DOHH2 (cell line): ENCODE results near the gene HIPK2.

ENCODE experiments used
- H3F3A ChIP-seq: fragments of 200-600 bp; sonication (generic), shearing (Covaris generic); 2 replicates; pipeline ENCODE4 v1.6.0; 2016; ENCODE audit warnings: antibody characterized with exemption, mild to moderate bottlenecking; ENCODE audit not compliant: control insufficient read depth, insufficient read depth
- H3K27ac ChIP-seq: fragments of 200-600 bp; sonication (generic); 2 replicates; pipeline ENCODE4 v1.5.1; 2014; ENCODE audit warnings: low read depth, mild to moderate bottlenecking, low read length, moderate library complexity
- H3K27me3 ChIP-seq: fragments of 200-600 bp; sonication (generic); 2 replicates; pipeline ENCODE4 v1.6.1; 2014; ENCODE audit warnings: mild to moderate bottlenecking, low read length, mixed read lengths; ENCODE audit not compliant: control insufficient read depth
- H3K36me3 ChIP-seq: fragments of 200-600 bp; sonication (generic); 2 replicates; pipeline ENCODE4 v1.6.1; 2014; ENCODE audit warnings: mild to moderate bottlenecking, low read length, moderate library complexity, mixed read lengths; ENCODE audit not compliant: control insufficient read depth
- H3K4me1 ChIP-seq: fragments of 200-600 bp; sonication (generic); 2 replicates; pipeline ENCODE4 v1.6.1; 2014; ENCODE audit warnings: mild to moderate bottlenecking, low read length, mixed read lengths; ENCODE audit not compliant: control insufficient read depth
- H3K4me2 ChIP-seq: fragments of 200-600 bp; sonication (generic); 2 replicates; pipeline ENCODE4 v1.6.0; 2014; ENCODE audit warnings: mild to moderate bottlenecking, low read length, moderate library complexity
- H3K4me3 ChIP-seq: fragments of 200-600 bp; sonication (generic); 2 replicates; pipeline ENCODE4 v1.5.1; 2014; ENCODE audit warnings: mild to moderate bottlenecking, low read length, mixed read lengths
- H3K79me2 ChIP-seq: fragments of 200-600 bp; sonication (generic); 2 replicates; pipeline ENCODE4 v1.6.1; 2014; ENCODE audit warnings: mild to moderate bottlenecking, low read length, mixed read lengths; ENCODE audit not compliant: control insufficient read depth
- H3K9me2 ChIP-seq: fragments of 200-600 bp; sonication (generic); replicated peaks from 2 replicates; pipeline ENCODE4 v1.6.1; 2014; ENCODE audit warnings: mild to moderate bottlenecking, low read length, mixed read lengths; ENCODE audit not compliant: control insufficient read depth
- H3K9me3 ChIP-seq: fragments of 200-600 bp; sonication (generic); 2 replicates; pipeline ENCODE4 v1.6.1; 2014; ENCODE audit warnings: antibody characterized with exemption, low read length, mixed read lengths; ENCODE audit not compliant: control insufficient read depth, insufficient read depth
- H4K20me1 ChIP-seq: fragments of 200-600 bp; sonication (generic); 2 replicates; pipeline ENCODE4 v1.6.0; 2014; ENCODE audit warnings: low read depth, mild to moderate bottlenecking, antibody characterized with exemption, low read length, moderate library complexity; ENCODE audit not compliant: control insufficient read depth, insufficient read depth
- CTCF ChIP-seq: fragments of 200-600 bp; sonication (generic); IDR thresholded peaks from one replicate; pipeline ENCODE4 v1.5.1; 2014; ENCODE audit warnings: antibody characterized with exemption, mild to moderate bottlenecking, low read depth, low read length; ENCODE audit not compliant: poor library complexity, severe bottlenecking
- EZH2phosphoT487 ChIP-seq: fragments of 200-600 bp; sonication (generic); IDR thresholded peaks from 2 replicates; pipeline ENCODE4 v1.6.1; 2017; ENCODE audit warnings: borderline replicate concordance, mild to moderate bottlenecking, antibody characterized with exemption, low read length, moderate library complexity, mixed read lengths

Gene HIPK2

GRCh38 chr7:139651914-139652313, 125.9 kb downstream of the HIPK2 start:
- H3K9me3 ChIP-seq = no peaks in the 10 kb centered on the region
- H3K36me3 ChIP-seq = no peaks in the 10 kb centered on the region
- peaks cover 39% of the 10 kb centered on the region for H3K27me3 ChIP-seq
- TF ChIP-seq EZH2phosphoT487 = no peak
- TF ChIP-seq CTCF = no peak
- H3K27ac ChIP-seq = no peak overlapping the region
- no peaks in the 10 kb centered on the region for H3K79me2 ChIP-seq
- H3K4me1 ChIP-seq = no peaks in the 10 kb centered on the region
- no peaks in the 10 kb centered on the region for H4K20me1 ChIP-seq
- no peak overlapping the region for H3K4me3 ChIP-seq
- H3F3A ChIP-seq = no peaks in the 10 kb centered on the region
- H3K9me2 ChIP-seq = no peaks in the 10 kb centered on the region
- no peak overlapping the region for H3K4me2 ChIP-seq

GRCh38 chr7:139651308-139651707, 126.5 kb downstream of the HIPK2 start:
- H3K9me3 ChIP-seq = no peaks in the 10 kb centered on the region
- no peaks in the 10 kb centered on the region for H3K9me2 ChIP-seq
- no peaks in the 10 kb centered on the region for H3F3A ChIP-seq
- H3K27ac ChIP-seq = no peak overlapping the region
- H3K36me3 ChIP-seq = no peaks in the 10 kb centered on the region
- H4K20me1 ChIP-seq = no peaks in the 10 kb centered on the region
- H3K4me2 ChIP-seq = no peak overlapping the region
- no peak overlapping the region for H3K4me3 ChIP-seq
- H3K27me3 ChIP-seq = peaks cover 42% of the 10 kb centered on the region
- no peak for TF ChIP-seq CTCF
- TF ChIP-seq EZH2phosphoT487 = no peak
- H3K79me2 ChIP-seq = no peaks in the 10 kb centered on the region
- no peaks in the 10 kb centered on the region for H3K4me1 ChIP-seq

- no peaks in the 10 kb centered on the region for H3F3A ChIP-seq
Observed at GRCh38 chr7:139650429-139651100, 127.2 kb downstream of the HIPK2 start.

More at GRCh38 chr7:139650429-139651100, 127.2 kb downstream of the HIPK2 start:
- no peaks in the 10 kb centered on the region for H3K79me2 ChIP-seq
- no peak overlapping the region for H3K4me3 ChIP-seq
- no peaks in the 10 kb centered on the region for H4K20me1 ChIP-seq
- no peaks in the 10 kb centered on the region for H3K36me3 ChIP-seq
- no peaks in the 10 kb centered on the region for H3K4me1 ChIP-seq
- H3K4me2 ChIP-seq = no peak overlapping the region
- H3K9me3 ChIP-seq = no peaks in the 10 kb centered on the region
- H3K27ac ChIP-seq = no peak overlapping the region
- H3K27me3 ChIP-seq = peaks cover 42% of the 10 kb centered on the region
- TF ChIP-seq EZH2phosphoT487 (no peak), CTCF (no peak)
- no peaks in the 10 kb centered on the region for H3K9me2 ChIP-seq
